ENCODE data around the gene ATAD1. TPM values are rescaled to one million over a fixed set of nuclear protein-coding genes. Genes with fewer than 3 reads are reported as not detected.
A peak's percentile ranks its signal among the peaks of the same experiment; 100 is the strongest.
"Not testable (repeated sequence)": the region's sequence is repeated elsewhere in the genome, so short reads cannot be mapped to it uniquely, and the experiment has no call there.

The ATAD1 gene
- total RNA-seq, 1 experiment from 2014 or later: 41.6 TPM

GRCh38 chr10:87829986-87830729 lies 12.1 kb upstream of the ATAD1 start:
- H3K9me3 ChIP-seq (ENCODE audit: low read length): no peaks in the 10 kb centered on the region

GRCh38 chr10:87829051-87829450 lies 11.0 kb upstream of the ATAD1 start:
- not testable (repeated sequence) for H3K4me3 ChIP-seq (ENCODE audit: low read length); H3K27me3 ChIP-seq (ENCODE audit: low read length); H3K27ac ChIP-seq (ENCODE audit: low read length); DNase-seq; H2AFZ ChIP-seq (ENCODE audit: low read length); H3K79me2 ChIP-seq (ENCODE audit: low read length); H3K9me3 ChIP-seq (ENCODE audit: low read length); H4K20me1 ChIP-seq (ENCODE audit: insufficient read depth, low read depth, low read length); H3K4me1 ChIP-seq (ENCODE audit: low read length); H3K9ac ChIP-seq (ENCODE audit: low read length); H3K4me2 ChIP-seq (ENCODE audit: low read depth, low read length, poor library complexity, severe bottlenecking); H3K36me3 ChIP-seq (ENCODE audit: insufficient read depth, low read length); H3K9me2 ChIP-seq (replicated peaks; ENCODE audit: insufficient read depth, low read length)

More at GRCh38 chr10:87829986-87830729, 12.1 kb upstream of the ATAD1 start:
- Histone ChIP-seq H2AFZ (ENCODE audit: low read length) (no peak overlapping the region), H3K4me2 (ENCODE audit: low read depth, low read length, poor library complexity, severe bottlenecking) (no peak overlapping the region), H3K9me2 (replicated peaks; ENCODE audit: insufficient read depth, low read length) (no peaks in the 10 kb centered on the region), H3K27me3 (ENCODE audit: low read length) (no peaks in the 10 kb centered on the region), H3K79me2 (ENCODE audit: low read length) (no peaks in the 10 kb centered on the region), H4K20me1 (ENCODE audit: insufficient read depth, low read depth, low read length) (no peaks in the 10 kb centered on the region), H3K4me1 (ENCODE audit: low read length) (no peaks in the 10 kb centered on the region), H3K9ac (ENCODE audit: low read length) (no peak overlapping the region), H3K4me3 (ENCODE audit: low read length) (no peak overlapping the region), H3K27ac (ENCODE audit: low read length) (no peak overlapping the region), H3K36me3 (ENCODE audit: insufficient read depth, low read length) (no peaks in the 10 kb centered on the region)
- DNase-seq: no peak

- DNase-seq: no peak
- Histone ChIP-seq H4K20me1 (ENCODE audit: insufficient read depth, low read depth, low read length) (no peaks in the 10 kb centered on the region), H3K4me1 (ENCODE audit: low read length) (no peaks in the 10 kb centered on the region), H3K4me3 (ENCODE audit: low read length) (no peak overlapping the region), H3K27ac (ENCODE audit: low read length) (no peak overlapping the region), H3K9ac (ENCODE audit: low read length) (no peak overlapping the region), H3K27me3 (ENCODE audit: low read length) (no peaks in the 10 kb centered on the region), H3K79me2 (ENCODE audit: low read length) (no peaks in the 10 kb centered on the region), H2AFZ (ENCODE audit: low read length) (no peak overlapping the region), H3K4me2 (ENCODE audit: low read depth, low read length, poor library complexity, severe bottlenecking) (no peak overlapping the region), H3K9me2 (replicated peaks; ENCODE audit: insufficient read depth, low read length) (no peaks in the 10 kb centered on the region), H3K36me3 (ENCODE audit: insufficient read depth, low read length) (no peaks in the 10 kb centered on the region), H3K9me3 (ENCODE audit: low read length) (no peaks in the 10 kb centered on the region)
Observed at GRCh38 chr10:87827681-87828080, 9.7 kb upstream of the ATAD1 start.

GRCh38 chr10:87826653-87827052 lies 8.6 kb upstream of the ATAD1 start:
- Histone ChIP-seq H3K4me2 (ENCODE audit: low read depth, low read length, poor library complexity, severe bottlenecking) (no peak overlapping the region), H3K9me3 (ENCODE audit: low read length) (no peaks in the 10 kb centered on the region), H3K4me3 (ENCODE audit: low read length) (no peak overlapping the region), H3K4me1 (ENCODE audit: low read length) (no peaks in the 10 kb centered on the region), H4K20me1 (ENCODE audit: insufficient read depth, low read depth, low read length) (no peaks in the 10 kb centered on the region), H2AFZ (ENCODE audit: low read length) (no peak overlapping the region), H3K79me2 (ENCODE audit: low read length) (no peaks in the 10 kb centered on the region), H3K9me2 (replicated peaks; ENCODE audit: insufficient read depth, low read length) (no peaks in the 10 kb centered on the region), H3K27ac (ENCODE audit: low read length) (no peak overlapping the region), H3K27me3 (ENCODE audit: low read length) (no peaks in the 10 kb centered on the region), H3K9ac (ENCODE audit: low read length) (no peak overlapping the region), H3K36me3 (ENCODE audit: insufficient read depth, low read length) (no peaks in the 10 kb centered on the region)
- DNase-seq: no peak

GRCh38 chr10:87819289-87819585 lies 1.2 kb upstream of the ATAD1 start:
- no peak overlapping the region for H3K4me3 ChIP-seq (ENCODE audit: low read length)
- no peak overlapping the region for H3K27ac ChIP-seq (ENCODE audit: low read length)
- no peaks in the 10 kb centered on the region for H3K9me2 ChIP-seq (replicated peaks; ENCODE audit: insufficient read depth, low read length)
- peaks cover 32% of the 10 kb centered on the region for H3K4me1 ChIP-seq (ENCODE audit: low read length)
- no peak overlapping the region; the same call in 1 of the 2 replicates for H3K9ac ChIP-seq (ENCODE audit: low read length)
- no peaks in the 10 kb centered on the region for H4K20me1 ChIP-seq (ENCODE audit: insufficient read depth, low read depth, low read length)
- no peak for DNase-seq
- H3K79me2 ChIP-seq (ENCODE audit: low read length): peaks cover 37% of the 10 kb centered on the region
- H3K9me3 ChIP-seq (ENCODE audit: low read length): no peaks in the 10 kb centered on the region
- peak overlapping the region; percentile 93 for H3K4me2 ChIP-seq (ENCODE audit: low read depth, low read length, poor library complexity, severe bottlenecking)
- H3K27me3 ChIP-seq (ENCODE audit: low read length): no peaks in the 10 kb centered on the region
- H2AFZ ChIP-seq (ENCODE audit: low read length): no peak overlapping the region
- peaks cover 11% of the 10 kb centered on the region for H3K36me3 ChIP-seq (ENCODE audit: insufficient read depth, low read length)

- H3K79me2 ChIP-seq (ENCODE audit: low read length): peaks cover 43% of the 10 kb centered on the region
- peak overlapping the region; percentile 88 for H3K27ac ChIP-seq (ENCODE audit: low read length)
- peak overlapping the region; percentile 93 for H3K4me2 ChIP-seq (ENCODE audit: low read depth, low read length, poor library complexity, severe bottlenecking)
- peak; percentile 74 for DNase-seq
- H3K36me3 ChIP-seq (ENCODE audit: insufficient read depth, low read length): peaks cover 16% of the 10 kb centered on the region
- no peaks in the 10 kb centered on the region for H3K27me3 ChIP-seq (ENCODE audit: low read length)
- H4K20me1 ChIP-seq (ENCODE audit: insufficient read depth, low read depth, low read length): no peaks in the 10 kb centered on the region
- H3K9me3 ChIP-seq (ENCODE audit: low read length): no peaks in the 10 kb centered on the region
- H3K9ac ChIP-seq (ENCODE audit: low read length): peak overlapping the region; percentile 92
- no peaks in the 10 kb centered on the region for H3K9me2 ChIP-seq (replicated peaks; ENCODE audit: insufficient read depth, low read length)
- H2AFZ ChIP-seq (ENCODE audit: low read length): peak overlapping the region; percentile 71; the same call in 1 of the 2 replicates
- peaks cover 32% of the 10 kb centered on the region for H3K4me1 ChIP-seq (ENCODE audit: low read length)
- H3K4me3 ChIP-seq (ENCODE audit: low read length): peak overlapping the region; percentile 88
Observed at GRCh38 chr10:87818505-87819288, 671 bp upstream of the ATAD1 start.

GRCh38 chr10:87816898-87817608 lies 973 bp downstream of the ATAD1 start:
- Histone ChIP-seq H3K4me2 (ENCODE audit: low read depth, low read length, poor library complexity, severe bottlenecking) (peak overlapping the region; percentile 93), H3K4me3 (ENCODE audit: low read length) (peak overlapping the region; percentile 88), H2AFZ (ENCODE audit: low read length) (no peak overlapping the region), H3K9me2 (replicated peaks; ENCODE audit: insufficient read depth, low read length) (no peaks in the 10 kb centered on the region), H3K79me2 (ENCODE audit: low read length) (peaks cover 57% of the 10 kb centered on the region), H4K20me1 (ENCODE audit: insufficient read depth, low read depth, low read length) (no peaks in the 10 kb centered on the region), H3K36me3 (ENCODE audit: insufficient read depth, low read length) (peaks cover 21% of the 10 kb centered on the region), H3K4me1 (ENCODE audit: low read length) (peaks cover 32% of the 10 kb centered on the region), H3K27ac (ENCODE audit: low read length) (peak overlapping the region; percentile 88), H3K9me3 (ENCODE audit: low read length) (no peaks in the 10 kb centered on the region), H3K9ac (ENCODE audit: low read length) (peak overlapping the region; percentile 92), H3K27me3 (ENCODE audit: low read length) (no peaks in the 10 kb centered on the region)
- DNase-seq: peak; percentile 61
